HepG2 (cell line): ENCODE results near the gene RNPEPL1. TPM values are rescaled to one million over a fixed set of nuclear protein-coding genes. Genes with fewer than 3 reads are reported as not detected.
A peak's percentile ranks its signal among the peaks of the same experiment; 100 is the strongest.

ENCODE experiments used
- AKAP8 ChIP-seq: sonication (generic); formaldehyde crosslinking; IDR thresholded peaks from 2 replicates; pipeline ENCODE4 v1.5.1; 2020; ENCODE audit warnings: mild to moderate bottlenecking, missing genetic modification reagents
- EED ChIP-seq: sonication (generic); formaldehyde crosslinking; IDR thresholded peaks from 2 replicates; pipeline ENCODE4 v1.5.0; 2020; ENCODE audit warnings: mild to moderate bottlenecking, missing genetic modification reagents
- ELF4 ChIP-seq: sonication (generic); formaldehyde crosslinking; IDR thresholded peaks from 2 replicates; pipeline ENCODE4 v1.5.0; 2020; ENCODE audit warnings: missing genetic modification reagents, mild to moderate bottlenecking, moderate library complexity, borderline replicate concordance
- KDM4B ChIP-seq: sonication (generic); formaldehyde crosslinking; IDR thresholded peaks from 2 replicates; pipeline ENCODE4 v1.4.0; 2020; ENCODE audit warnings: missing genetic modification reagents
- REXO4 ChIP-seq: sonication (generic); formaldehyde crosslinking; IDR thresholded peaks from 2 replicates; pipeline ENCODE4 v1.8.0; 2022; ENCODE audit warnings: missing genetic modification reagents, mild to moderate bottlenecking, borderline replicate concordance
- SKI ChIP-seq: fragments of 450-650 bp; IDR thresholded peaks from one replicate; pipeline ENCODE4 v1.6.1; 2018; ENCODE audit warnings: mild to moderate bottlenecking; ENCODE audit not compliant: partially characterized antibody
- ZNF138 ChIP-seq: sonication (generic); formaldehyde crosslinking; IDR thresholded peaks from 2 replicates; pipeline ENCODE4 v1.5.0; 2020; ENCODE audit warnings: mild to moderate bottlenecking, low read depth, missing genetic modification reagents
- ZNF343 ChIP-seq: sonication (generic); formaldehyde crosslinking; IDR thresholded peaks from 2 replicates; pipeline ENCODE4 v1.4.0; 2020; ENCODE audit warnings: mild to moderate bottlenecking, missing genetic modification reagents
- ZNF883 ChIP-seq: sonication (generic); formaldehyde crosslinking; IDR thresholded peaks from 2 replicates; pipeline ENCODE4 v1.5.1; 2020; ENCODE audit warnings: mild to moderate bottlenecking, missing genetic modification reagents; ENCODE audit errors: not compliant biosample characterization
- ZSCAN20 ChIP-seq: sonication (generic); formaldehyde crosslinking; IDR thresholded peaks from 2 replicates; pipeline ENCODE4 v1.4.0; 2020; ENCODE audit warnings: missing genetic modification reagents, mild to moderate bottlenecking, borderline replicate concordance
- ZZZ3 ChIP-seq: sonication (generic); formaldehyde crosslinking; IDR thresholded peaks from 2 replicates; pipeline ENCODE4 v1.4.0; 2020; ENCODE audit warnings: missing genetic modification reagents, mild to moderate bottlenecking, borderline replicate concordance
- polyA plus RNA-seq, 8 experiments: library from polyadenylated mRNA; depleted of rRNA in 3 of 8; stranded (reverse) in 7 of 8; unstranded in 1 of 8; fragments of >200 nt; fragmentation: Illumina TruSeq in 4 of 8; extraction: Trizol in 4 of 8; gene quantifications; 2 replicates each; pipeline versions ENCODE4 v1.2.1 to v1.2.3, GENCODE V29; 2011 to 2016; ENCODE audit warnings: low read depth in 4 of 8, missing spikeins in 1 of 8, mixed read lengths in 1 of 8; ENCODE audit not compliant: insufficient read depth in 1 of 8
- total RNA-seq, 5 experiments: library from RNA; depleted of rRNA; stranded (reverse); fragments of >200 nt; fragmentation: Illumina TruSeq; extraction: Trizol; gene quantifications; 2 replicates each; pipeline ENCODE4 v1.2.3, GENCODE V29; 2016; ENCODE audit warnings: low read depth in 1 of 5
- TF ChIP-seq, protein P1 (sequence below): sonication (generic); formaldehyde crosslinking; conservative IDR thresholded peaks from 2 replicates; pipeline ENCODE4 v1.4.0; 2020; ENCODE audit warnings: missing genetic modification reagents
- TF ChIP-seq, protein P2 (sequence below): sonication (generic); formaldehyde crosslinking; conservative IDR thresholded peaks from 2 replicates; pipeline ENCODE4 v1.8.1; 2023; ENCODE audit warnings: missing genetic modification reagents
- TF ChIP-seq, protein P3 (sequence below): IDR thresholded peaks from 2 replicates; pipeline ENCODE4 v1.6.1; 2016; ENCODE audit warnings: low read depth, missing genetic modification reagents, missing compliant biosample characterization

RNPEPL1 gene
- total and polyA plus RNA-seq, 2 of the 13 experiments (the other 11 are each of a cell fraction or from before 2014, with no cell fraction given): 13.0 to 18.0 TPM

DNA sequence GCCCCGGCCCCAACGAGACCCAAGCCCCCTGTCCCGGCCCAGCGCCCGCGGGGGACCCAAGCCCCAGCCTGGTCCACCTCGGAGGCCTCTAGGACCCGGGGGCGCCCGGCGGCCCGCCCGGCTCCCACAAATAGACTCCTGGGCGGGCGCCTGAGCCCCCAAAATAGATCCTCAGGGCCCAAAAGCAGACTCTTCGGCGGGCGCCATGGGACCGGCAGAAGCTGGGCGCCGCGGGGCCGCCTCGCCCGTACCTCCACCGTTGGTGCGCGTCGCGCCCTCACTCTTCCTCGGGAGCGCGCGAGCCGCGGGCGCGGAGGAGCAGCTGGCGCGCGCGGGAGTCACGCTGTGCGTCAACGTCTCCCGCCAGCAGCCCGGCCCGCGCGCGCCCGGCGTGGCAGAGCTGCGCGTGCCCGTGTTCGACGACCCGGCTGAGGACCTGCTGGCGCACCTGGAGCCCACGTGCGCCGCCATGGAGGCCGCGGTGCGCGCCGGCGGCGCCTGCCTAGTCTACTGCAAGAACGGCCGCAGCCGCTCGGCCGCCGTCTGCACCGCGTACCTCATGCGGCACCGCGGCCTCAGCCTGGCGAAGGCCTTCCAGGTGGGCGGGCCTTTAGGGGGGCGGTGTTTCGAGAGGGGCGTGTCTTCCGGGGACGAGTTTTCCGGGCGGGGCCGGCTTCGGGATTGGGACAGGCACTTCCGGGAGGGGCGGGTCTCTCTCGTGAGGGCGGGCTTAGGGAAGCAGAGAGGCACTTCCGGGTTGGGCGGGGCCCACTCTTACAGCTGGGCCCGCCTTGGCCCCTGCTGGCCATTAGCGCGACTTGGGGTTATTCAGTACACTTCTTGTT is 7.6 kb upstream of the RNPEPL1 start (continued):
- TF ChIP-seq SKI (peak; percentile 79), EED (CRISPR knock-in tag) (peak; percentile 83), ZSCAN20 (CRISPR knock-in tag) (peak; percentile 91), ZNF138 (CRISPR knock-in tag) (peak; percentile 77; the same call in 1 of the 2 replicates), AKAP8 (CRISPR knock-in tag) (peak; percentile 83; the same call in 1 of the 2 replicates), KDM4B (no peak), ZNF883 (CRISPR knock-in tag) (peak; percentile 46), ZZZ3 (CRISPR knock-in tag) (no peak), ELF4 (CRISPR knock-in tag) (peak; percentile 99), REXO4 (CRISPR knock-in tag) (peak; percentile 77; the same call in 1 of the 2 replicates), ZNF343 (CRISPR knock-in tag) (no peak; the same call in 1 of the 2 replicates)
- TF ChIP-seq, protein P1, sequence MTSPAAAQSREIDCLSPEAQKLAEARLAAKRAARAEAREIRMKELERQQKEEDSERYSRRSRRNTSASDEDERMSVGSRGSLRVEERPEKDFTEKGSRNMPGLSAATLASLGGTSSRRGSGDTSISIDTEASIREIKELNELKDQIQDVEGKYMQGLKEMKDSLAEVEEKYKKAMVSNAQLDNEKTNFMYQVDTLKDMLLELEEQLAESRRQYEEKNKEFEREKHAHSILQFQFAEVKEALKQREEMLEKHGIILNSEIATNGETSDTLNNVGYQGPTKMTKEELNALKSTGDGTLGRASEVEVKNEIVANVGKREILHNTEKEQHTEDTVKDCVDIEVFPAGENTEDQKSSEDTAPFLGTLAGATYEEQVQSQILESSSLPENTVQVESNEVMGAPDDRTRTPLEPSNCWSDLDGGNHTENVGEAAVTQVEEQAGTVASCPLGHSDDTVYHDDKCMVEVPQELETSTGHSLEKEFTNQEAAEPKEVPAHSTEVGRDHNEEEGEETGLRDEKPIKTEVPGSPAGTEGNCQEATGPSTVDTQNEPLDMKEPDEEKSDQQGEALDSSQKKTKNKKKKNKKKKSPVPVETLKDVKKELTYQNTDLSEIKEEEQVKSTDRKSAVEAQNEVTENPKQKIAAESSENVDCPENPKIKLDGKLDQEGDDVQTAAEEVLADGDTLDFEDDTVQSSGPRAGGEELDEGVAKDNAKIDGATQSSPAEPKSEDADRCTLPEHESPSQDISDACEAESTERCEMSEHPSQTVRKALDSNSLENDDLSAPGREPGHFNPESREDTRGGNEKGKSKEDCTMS (CRISPR knock-in tag): no peak
- TF ChIP-seq, protein P2, sequence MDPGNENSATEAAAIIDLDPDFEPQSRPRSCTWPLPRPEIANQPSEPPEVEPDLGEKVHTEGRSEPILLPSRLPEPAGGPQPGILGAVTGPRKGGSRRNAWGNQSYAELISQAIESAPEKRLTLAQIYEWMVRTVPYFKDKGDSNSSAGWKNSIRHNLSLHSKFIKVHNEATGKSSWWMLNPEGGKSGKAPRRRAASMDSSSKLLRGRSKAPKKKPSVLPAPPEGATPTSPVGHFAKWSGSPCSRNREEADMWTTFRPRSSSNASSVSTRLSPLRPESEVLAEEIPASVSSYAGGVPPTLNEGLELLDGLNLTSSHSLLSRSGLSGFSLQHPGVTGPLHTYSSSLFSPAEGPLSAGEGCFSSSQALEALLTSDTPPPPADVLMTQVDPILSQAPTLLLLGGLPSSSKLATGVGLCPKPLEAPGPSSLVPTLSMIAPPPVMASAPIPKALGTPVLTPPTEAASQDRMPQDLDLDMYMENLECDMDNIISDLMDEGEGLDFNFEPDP (CRISPR knock-in tag): no peak
- TF ChIP-seq, protein P3, sequence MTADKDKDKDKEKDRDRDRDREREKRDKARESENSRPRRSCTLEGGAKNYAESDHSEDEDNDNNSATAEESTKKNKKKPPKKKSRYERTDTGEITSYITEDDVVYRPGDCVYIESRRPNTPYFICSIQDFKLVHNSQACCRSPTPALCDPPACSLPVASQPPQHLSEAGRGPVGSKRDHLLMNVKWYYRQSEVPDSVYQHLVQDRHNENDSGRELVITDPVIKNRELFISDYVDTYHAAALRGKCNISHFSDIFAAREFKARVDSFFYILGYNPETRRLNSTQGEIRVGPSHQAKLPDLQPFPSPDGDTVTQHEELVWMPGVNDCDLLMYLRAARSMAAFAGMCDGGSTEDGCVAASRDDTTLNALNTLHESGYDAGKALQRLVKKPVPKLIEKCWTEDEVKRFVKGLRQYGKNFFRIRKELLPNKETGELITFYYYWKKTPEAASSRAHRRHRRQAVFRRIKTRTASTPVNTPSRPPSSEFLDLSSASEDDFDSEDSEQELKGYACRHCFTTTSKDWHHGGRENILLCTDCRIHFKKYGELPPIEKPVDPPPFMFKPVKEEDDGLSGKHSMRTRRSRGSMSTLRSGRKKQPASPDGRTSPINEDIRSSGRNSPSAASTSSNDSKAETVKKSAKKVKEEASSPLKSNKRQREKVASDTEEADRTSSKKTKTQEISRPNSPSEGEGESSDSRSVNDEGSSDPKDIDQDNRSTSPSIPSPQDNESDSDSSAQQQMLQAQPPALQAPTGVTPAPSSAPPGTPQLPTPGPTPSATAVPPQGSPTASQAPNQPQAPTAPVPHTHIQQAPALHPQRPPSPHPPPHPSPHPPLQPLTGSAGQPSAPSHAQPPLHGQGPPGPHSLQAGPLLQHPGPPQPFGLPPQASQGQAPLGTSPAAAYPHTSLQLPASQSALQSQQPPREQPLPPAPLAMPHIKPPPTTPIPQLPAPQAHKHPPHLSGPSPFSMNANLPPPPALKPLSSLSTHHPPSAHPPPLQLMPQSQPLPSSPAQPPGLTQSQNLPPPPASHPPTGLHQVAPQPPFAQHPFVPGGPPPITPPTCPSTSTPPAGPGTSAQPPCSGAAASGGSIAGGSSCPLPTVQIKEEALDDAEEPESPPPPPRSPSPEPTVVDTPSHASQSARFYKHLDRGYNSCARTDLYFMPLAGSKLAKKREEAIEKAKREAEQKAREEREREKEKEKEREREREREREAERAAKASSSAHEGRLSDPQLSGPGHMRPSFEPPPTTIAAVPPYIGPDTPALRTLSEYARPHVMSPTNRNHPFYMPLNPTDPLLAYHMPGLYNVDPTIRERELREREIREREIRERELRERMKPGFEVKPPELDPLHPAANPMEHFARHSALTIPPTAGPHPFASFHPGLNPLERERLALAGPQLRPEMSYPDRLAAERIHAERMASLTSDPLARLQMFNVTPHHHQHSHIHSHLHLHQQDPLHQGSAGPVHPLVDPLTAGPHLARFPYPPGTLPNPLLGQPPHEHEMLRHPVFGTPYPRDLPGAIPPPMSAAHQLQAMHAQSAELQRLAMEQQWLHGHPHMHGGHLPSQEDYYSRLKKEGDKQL (CRISPR knock-in tag): peak; percentile 33
